RPMI7951 (cell line): ENCODE results near the gene FBXO38. TPM values are rescaled to one million over a fixed set of nuclear protein-coding genes. Genes with fewer than 3 reads are reported as not detected.
A peak's percentile ranks its signal among the peaks of the same experiment; 100 is the strongest.

Experiments used
- DNase-seq: peaks from one replicate; pipeline ENCODE4 v3.0.0-alpha.2; 2012; ENCODE audit warnings: low read depth
- total RNA-seq: library from RNA; depleted of rRNA; stranded (reverse); fragments of >200 nt; shearing (Covaris generic); gene quantifications from 2 replicates; pipeline ENCODE4 v1.2.3, GENCODE V29; 2014

The FBXO38 gene
- total RNA-seq, 1 experiment from 2014 or later = 31.8 TPM

- no peak for DNase-seq
Observed at GRCh38 chr5:148386041-148386440, 2.3 kb downstream of the FBXO38 start.

- no peak for DNase-seq
Observed at GRCh38 chr5:148387325-148387724, 3.6 kb downstream of the FBXO38 start.

- no peak for DNase-seq
Observed at GRCh38 chr5:148388696-148389095, 4.9 kb downstream of the FBXO38 start.

- DNase-seq = no peak
Observed at GRCh38 chr5:148390914-148391313, 7.2 kb downstream of the FBXO38 start.

- no peak for DNase-seq
Observed at GRCh38 chr5:148391422-148391821, 7.7 kb downstream of the FBXO38 start.

- DNase-seq = no peak
Observed at GRCh38 chr5:148393390-148393741, 9.6 kb downstream of the FBXO38 start.

- no peak for DNase-seq
Observed at GRCh38 chr5:148394587-148395019, 10.8 kb downstream of the FBXO38 start.

- no peak for DNase-seq
Observed at GRCh38 chr5:148395031-148395430, 11.3 kb downstream of the FBXO38 start.

GRCh38 chr5:148397968-148398595 lies 14.3 kb downstream of the FBXO38 start:
- no peak for DNase-seq

GRCh38 chr5:148398698-148399121 lies 15.0 kb downstream of the FBXO38 start:
- no peak for DNase-seq

GRCh38 chr5:148401604-148402003 lies 17.8 kb downstream of the FBXO38 start:
- DNase-seq = no peak

- DNase-seq = no peak
Observed at GRCh38 chr5:148403344-148403743, 19.6 kb downstream of the FBXO38 start.

GRCh38 chr5:148406406-148406805 lies 22.6 kb downstream of the FBXO38 start:
- DNase-seq = no peak

- no peak for DNase-seq
Observed at GRCh38 chr5:148408092-148408491, 24.3 kb downstream of the FBXO38 start.

GRCh38 chr5:148412124-148412523 lies 28.4 kb downstream of the FBXO38 start:
- no peak for DNase-seq

- no peak for DNase-seq
Observed at GRCh38 chr5:148414833-148415232, 31.1 kb downstream of the FBXO38 start.

GRCh38 chr5:148416416-148416815 lies 32.7 kb downstream of the FBXO38 start:
- DNase-seq = no peak

GRCh38 chr5:148416921-148417320 lies 33.2 kb downstream of the FBXO38 start:
- peak; percentile 51 for DNase-seq

- DNase-seq = no peak
Observed at GRCh38 chr5:148418511-148418910, 34.8 kb downstream of the FBXO38 start.

GRCh38 chr5:148421661-148422060 lies 37.9 kb downstream of the FBXO38 start:
- DNase-seq = no peak

GRCh38 chr5:148425808-148426207 lies 42.0 kb downstream of the FBXO38 start:
- no peak for DNase-seq

- no peak for DNase-seq
Observed at GRCh38 chr5:148426514-148426913, 42.8 kb downstream of the FBXO38 start.

- DNase-seq = no peak
Observed at GRCh38 chr5:148427370-148428042, 43.7 kb downstream of the FBXO38 start.

- DNase-seq = no peak
Observed at GRCh38 chr5:148428848-148429247, 45.1 kb downstream of the FBXO38 start.
